GM12891 (cell line): ENCODE results near the gene AQP9. TPM values are rescaled to one million over a fixed set of nuclear protein-coding genes. Genes with fewer than 3 reads are reported as not detected.
"Not testable (repeated sequence)": the region's sequence is repeated elsewhere in the genome, so short reads cannot be mapped to it uniquely, and the experiment has no call there.

Experiments used
- DNase-seq: peaks from one replicate; pipeline ENCODE4 v3.0.0; 2011; ENCODE audit warnings: low spot score; ENCODE audit not compliant: insufficient read length
- FAIRE-seq: peaks from 2 replicates; lab custom pipeline; 2011; peaks lifted over from hg19 to GRCh38; lab: Jason Lieb, UNC
- PAX5 ChIP-seq: IDR thresholded peaks from 2 replicates; pipeline ENCODE4 v1.6.1; 2011; ENCODE audit warnings: low read length, moderate library complexity, mild to moderate bottlenecking; ENCODE audit not compliant: insufficient read depth, severe bottlenecking
- POLR2A ChIP-seq: IDR thresholded peaks from 2 replicates; pipeline ENCODE4 v1.6.1; 2011; ENCODE audit warnings: low read depth, low read length, control low read depth
- POLR2AphosphoS5 ChIP-seq: IDR thresholded peaks from 2 replicates; pipeline ENCODE4 v1.6.1; 2011; ENCODE audit warnings: low read depth, low read length, control low read depth
- POU2F2 ChIP-seq: IDR thresholded peaks from 2 replicates; pipeline ENCODE4 v1.6.1; 2011; ENCODE audit warnings: low read depth, mild to moderate bottlenecking, control low read depth, low read length, moderate library complexity
- SPI1 ChIP-seq: IDR thresholded peaks from 2 replicates; pipeline ENCODE4 v1.6.1; 2011; ENCODE audit warnings: low read depth, low read length, control low read depth
- TAF1 ChIP-seq: IDR thresholded peaks from 2 replicates; pipeline ENCODE4 v1.6.1; 2011; ENCODE audit warnings: low read depth, low read length, control low read depth
- polyA plus RNA-seq: library from polyadenylated mRNA; unstranded; fragments of >200 nt; gene quantifications from one replicate; pipeline ENCODE4 v1.2.1, GENCODE V29; 2012; ENCODE audit warnings: low read depth, missing spikeins, inconsistent platforms; ENCODE audit not compliant: missing spikeins

Gene AQP9
- polyA plus RNA-seq = 0.23 TPM

- TF ChIP-seq POU2F2 (no peak), POLR2A (no peak), SPI1 (no peak), POLR2AphosphoS5 (no peak), TAF1 (no peak), PAX5 (no peak)
- DNase-seq = no peak
- FAIRE-seq = no peak
Observed at GRCh38 chr15:58138106-58138505, at the start of gene AQP9. Gene AQP9 (plus strand): TSS chr15:58138381. CDS start chr15:58138566, 185 bp downstream.

- no peak for FAIRE-seq
- no peak for TF ChIP-seq SPI1
- no peak for TF ChIP-seq PAX5
- TF ChIP-seq POLR2A = no peak
- no peak for TF ChIP-seq TAF1
- TF ChIP-seq POLR2AphosphoS5 = no peak
- TF ChIP-seq POU2F2 = no peak
Observed at GRCh38 chr15:58095415-58095814, 42.8 kb upstream of the AQP9 start.

GRCh38 chr15:58096529-58097084 lies 41.6 kb upstream of the AQP9 start:
- FAIRE-seq = no peak
- no peak for DNase-seq
- TF ChIP-seq PAX5 (no peak), POLR2A (no peak), TAF1 (no peak), POU2F2 (no peak), SPI1 (no peak), POLR2AphosphoS5 (no peak)

More at GRCh38 chr15:58095415-58095814, 42.8 kb upstream of the AQP9 start:
- no peak for DNase-seq

- no peak for DNase-seq
- TF ChIP-seq TAF1 (no peak), PAX5 (no peak), POLR2A (no peak), POLR2AphosphoS5 (no peak), SPI1 (no peak), POU2F2 (no peak)
- FAIRE-seq = no peak
Observed at GRCh38 chr15:58103482-58103881, 34.7 kb upstream of the AQP9 start.

- FAIRE-seq (no peak), DNase-seq (no peak)
- no peak for TF ChIP-seq SPI1
- no peak for TF ChIP-seq PAX5
- TF ChIP-seq POLR2AphosphoS5 = no peak
- no peak for TF ChIP-seq POU2F2
- no peak for TF ChIP-seq POLR2A
- TF ChIP-seq TAF1 = no peak
Observed at GRCh38 chr15:58108117-58108516, 30.1 kb upstream of the AQP9 start.

- TF ChIP-seq POU2F2 (no peak), POLR2A (no peak), SPI1 (no peak), POLR2AphosphoS5 (no peak), PAX5 (no peak), TAF1 (no peak)
- DNase-seq (no peak), FAIRE-seq (no peak)
Observed at GRCh38 chr15:58109419-58109818, 28.8 kb upstream of the AQP9 start.

GRCh38 chr15:58110999-58111717 lies 27.0 kb upstream of the AQP9 start:
- no peak for FAIRE-seq
- no peak for DNase-seq
- no peak for TF ChIP-seq SPI1
- TF ChIP-seq PAX5 = no peak
- TF ChIP-seq POU2F2 = no peak
- TF ChIP-seq POLR2A = no peak
- TF ChIP-seq TAF1 = no peak
- no peak for TF ChIP-seq POLR2AphosphoS5

GRCh38 chr15:58111718-58112104 lies 26.5 kb upstream of the AQP9 start:
- TF ChIP-seq POU2F2 (no peak), TAF1 (no peak), SPI1 (no peak), POLR2A (no peak), PAX5 (no peak), POLR2AphosphoS5 (no peak)
- no peak for FAIRE-seq
- DNase-seq = no peak

- FAIRE-seq, DNase-seq: not testable (repeated sequence)
Observed at GRCh38 chr15:58113358-58113757, 24.8 kb upstream of the AQP9 start.

- DNase-seq = no peak
- TF ChIP-seq TAF1 = no peak
- TF ChIP-seq PAX5 = no peak
- TF ChIP-seq POU2F2 = no peak
- TF ChIP-seq POLR2AphosphoS5 = no peak
- no peak for TF ChIP-seq POLR2A
- FAIRE-seq = no peak
Observed at GRCh38 chr15:58114388-58114787, 23.8 kb upstream of the AQP9 start.
